NCI-H1436 treated with DMSO at 0.1 percent for 48 hours (cell line): ENCODE results near the gene KRTAP5-2.
"Not testable (repeated sequence)": the region's sequence is repeated elsewhere in the genome, so short reads cannot be mapped to it uniquely, and the experiment has no call there.

ENCODE experiments used
- DNase-seq: peaks from one replicate; lab custom pipeline; 2025; lab: John Stamatoyannopoulos, UW

Gene KRTAP5-2

GRCh38 chr11:1589996-1590395 is 8.1 kb downstream of the KRTAP5-2 start:
- no peak for DNase-seq

- DNase-seq: not testable (repeated sequence)
These were observed 8.7 kb downstream of the KRTAP5-2 start for GRCh38 chr11:1589191-1589963.

- no peak for DNase-seq
These were observed 11.4 kb downstream of the KRTAP5-2 start for GRCh38 chr11:1586699-1587098.

GRCh38 chr11:1584661-1585370 is 13.3 kb downstream of the KRTAP5-2 start, which contains the start of gene KRTAP5-1:
Gene KRTAP5-1 (minus strand): TSS chr11:1585283. CDS start chr11:1585249, 34 bp downstream.
- DNase-seq: not testable (repeated sequence)

GRCh38 chr11:1582909-1583308 is 15.2 kb downstream of the KRTAP5-2 start:
- DNase-seq: not testable (repeated sequence)

GRCh38 chr11:1581976-1582375 is 16.1 kb downstream of the KRTAP5-2 start:
- DNase-seq: no peak

GRCh38 chr11:1576825-1577224 is 21.3 kb downstream of the KRTAP5-2 start:
- DNase-seq: no peak

- not testable (repeated sequence) for DNase-seq
These were observed 22.3 kb downstream of the KRTAP5-2 start for GRCh38 chr11:1575756-1576155.

- DNase-seq: no peak
These were observed 23.2 kb downstream of the KRTAP5-2 start for GRCh38 chr11:1574933-1575242.

- peak; percentile 68 for DNase-seq
These were observed 23.7 kb downstream of the KRTAP5-2 start for GRCh38 chr11:1574238-1574932.

- no peak for DNase-seq
These were observed 24.2 kb downstream of the KRTAP5-2 start for GRCh38 chr11:1573903-1574237.

GRCh38 chr11:1573077-1573902 is 24.8 kb downstream of the KRTAP5-2 start:
- DNase-seq: no peak

GRCh38 chr11:1572197-1573076 is 25.7 kb downstream of the KRTAP5-2 start, which contains the start of gene DUSP8:
Gene DUSP8 (minus strand): TSS chr11:1572271. CDS start chr11:1565826, 6,445 bp downstream.
- peak; percentile 17 for DNase-seq

GRCh38 chr11:1571760-1572196 is 26.3 kb downstream of the KRTAP5-2 start:
- DNase-seq: no peak

- no peak for DNase-seq
These were observed 27.0 kb downstream of the KRTAP5-2 start for GRCh38 chr11:1570896-1571759.

GRCh38 chr11:1570531-1570895 is 27.6 kb downstream of the KRTAP5-2 start:
- no peak for DNase-seq

GRCh38 chr11:1570001-1570453 is 28.1 kb downstream of the KRTAP5-2 start:
- no peak for DNase-seq

GRCh38 chr11:1569251-1569780 is 28.8 kb downstream of the KRTAP5-2 start:
- DNase-seq: no peak

- no peak for DNase-seq
These were observed 29.6 kb downstream of the KRTAP5-2 start for GRCh38 chr11:1568441-1568911.
